ENCODE results near the gene FBXO46.
A peak's percentile ranks its signal among the peaks of the same experiment; 100 is the strongest.
"Not testable (repeated sequence)": the region's sequence is repeated elsewhere in the genome, so short reads cannot be mapped to it uniquely, and the experiment has no call there.

FBXO46 gene

DNA sequence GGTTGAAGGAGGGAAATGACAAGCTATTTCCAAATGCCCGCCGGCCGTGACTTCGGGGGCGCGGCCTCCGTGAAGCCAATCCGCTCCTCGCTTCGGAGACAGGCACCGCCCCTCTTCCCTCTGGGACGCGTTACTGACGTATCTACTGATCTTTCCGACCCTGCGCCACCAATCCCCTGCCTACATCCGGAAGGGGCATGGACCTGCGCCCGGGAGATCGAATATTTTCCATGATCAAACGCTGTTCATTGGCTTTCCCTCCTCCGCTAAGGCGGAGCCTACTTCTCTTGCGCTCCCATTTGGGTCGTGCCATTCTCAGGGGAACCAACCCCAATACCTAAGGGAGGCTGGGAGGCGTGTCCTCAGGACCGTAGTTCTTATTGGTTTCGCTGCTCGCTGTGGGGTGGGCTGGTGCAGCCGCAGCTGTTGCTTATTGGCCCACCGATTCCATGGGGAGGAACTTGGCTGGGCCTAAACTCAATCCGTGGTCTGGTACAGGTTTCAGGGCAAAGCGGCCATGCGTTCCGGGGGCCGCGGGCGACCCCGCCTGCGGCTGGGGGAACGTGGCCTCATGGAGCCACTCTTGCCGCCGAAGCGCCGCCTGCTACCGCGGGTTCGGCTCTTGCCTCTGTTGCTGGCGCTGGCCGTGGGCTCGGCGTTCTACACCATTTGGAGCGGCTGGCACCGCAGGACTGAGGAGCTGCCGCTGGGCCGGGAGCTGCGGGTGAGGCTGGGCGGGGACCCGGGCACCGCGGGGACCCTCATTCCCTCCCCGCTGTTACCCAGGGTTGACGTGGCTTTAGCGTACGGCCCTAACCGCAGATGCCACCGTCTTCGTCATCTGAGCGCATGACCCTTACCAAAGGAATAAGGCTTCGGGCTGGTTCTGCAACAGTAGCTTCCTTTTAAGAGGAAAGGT, 38.2 kb downstream of the FBXO46 start, which contains the start of gene QPCTL:
Gene QPCTL (plus strand): TSS at position 480 of the 919 bp plus-strand sequence. CDS start 38 bp downstream, at position 518.
- peak; percentile 100 for DNase-seq (ENCODE audit: low read depth)
- H3K4me3 ChIP-seq (ENCODE audit: low read length) = peak within 1 kb of the TSS; percentile 84
- TF ChIP-seq, protein P1, sequence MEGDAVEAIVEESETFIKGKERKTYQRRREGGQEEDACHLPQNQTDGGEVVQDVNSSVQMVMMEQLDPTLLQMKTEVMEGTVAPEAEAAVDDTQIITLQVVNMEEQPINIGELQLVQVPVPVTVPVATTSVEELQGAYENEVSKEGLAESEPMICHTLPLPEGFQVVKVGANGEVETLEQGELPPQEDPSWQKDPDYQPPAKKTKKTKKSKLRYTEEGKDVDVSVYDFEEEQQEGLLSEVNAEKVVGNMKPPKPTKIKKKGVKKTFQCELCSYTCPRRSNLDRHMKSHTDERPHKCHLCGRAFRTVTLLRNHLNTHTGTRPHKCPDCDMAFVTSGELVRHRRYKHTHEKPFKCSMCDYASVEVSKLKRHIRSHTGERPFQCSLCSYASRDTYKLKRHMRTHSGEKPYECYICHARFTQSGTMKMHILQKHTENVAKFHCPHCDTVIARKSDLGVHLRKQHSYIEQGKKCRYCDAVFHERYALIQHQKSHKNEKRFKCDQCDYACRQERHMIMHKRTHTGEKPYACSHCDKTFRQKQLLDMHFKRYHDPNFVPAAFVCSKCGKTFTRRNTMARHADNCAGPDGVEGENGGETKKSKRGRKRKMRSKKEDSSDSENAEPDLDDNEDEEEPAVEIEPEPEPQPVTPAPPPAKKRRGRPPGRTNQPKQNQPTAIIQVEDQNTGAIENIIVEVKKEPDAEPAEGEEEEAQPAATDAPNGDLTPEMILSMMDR (IDR thresholded peaks at IDR 0.05; ENCODE audit: insufficient read depth, low read depth, low read length, missing control alignments) = no peak

DNA sequence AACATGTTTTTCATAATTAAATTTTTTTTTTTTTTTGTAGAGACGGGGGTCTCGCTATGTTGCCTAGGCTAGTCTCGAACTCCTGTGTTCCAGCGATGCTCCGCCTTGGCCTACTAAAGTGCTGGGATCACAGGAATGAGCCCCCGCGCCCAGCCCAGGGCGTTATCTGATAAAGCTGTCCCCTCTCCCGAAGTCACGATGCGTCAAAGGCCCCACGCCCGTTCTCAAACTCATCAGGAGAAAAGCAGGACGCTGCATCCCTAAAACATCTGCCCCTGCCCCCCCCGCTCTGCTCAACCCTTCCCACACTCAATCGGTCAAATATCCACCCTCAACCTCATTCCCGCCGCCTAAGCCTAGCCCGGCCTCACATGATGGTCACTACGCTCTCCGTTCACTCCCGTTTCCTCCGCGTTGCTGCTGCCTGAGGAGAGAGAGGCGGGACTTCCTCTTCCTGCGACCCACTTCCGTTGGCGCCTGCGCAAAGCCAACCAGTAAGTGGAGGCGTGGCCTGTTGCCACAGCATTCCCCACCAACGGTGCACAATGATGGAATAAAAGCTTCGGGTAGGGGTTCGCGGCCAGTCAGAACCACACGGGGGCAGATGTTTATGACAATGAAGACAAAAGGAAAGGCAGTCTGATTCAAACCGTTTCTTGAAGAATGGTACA, 39.0 kb downstream of the FBXO46 start, which contains the start of gene SNRPD2:
Gene SNRPD2 (minus strand): TSS at position 438 of the 671 bp plus-strand sequence. CDS start 65 bp downstream, at position 373.
- TF ChIP-seq, protein P1 (IDR thresholded peaks at IDR 0.05; ENCODE audit: insufficient read depth, low read depth, low read length, missing control alignments) = no peak
- peak within 1 kb of the TSS; percentile 84 for H3K4me3 ChIP-seq (ENCODE audit: low read length)
- DNase-seq (ENCODE audit: low read depth) = peak; percentile 94

GRCh38 chr19:45687599-45687998, 43.1 kb downstream of the FBXO46 start:
- no peak for DNase-seq (ENCODE audit: low read depth)
- TF ChIP-seq, protein P1 (IDR thresholded peaks at IDR 0.05; ENCODE audit: insufficient read depth, low read depth, low read length, missing control alignments) = no peak

GRCh38 chr19:45685045-45685444, 45.7 kb downstream of the FBXO46 start:
- DNase-seq (ENCODE audit: low read depth); H3K4me3 ChIP-seq (ENCODE audit: low read length): not testable (repeated sequence)

More at GRCh38 chr19:45687599-45687998, 43.1 kb downstream of the FBXO46 start:
- no peak overlapping the region for H3K4me3 ChIP-seq (ENCODE audit: low read length)

- no peak overlapping the region for H3K4me3 ChIP-seq (ENCODE audit: low read length)
- DNase-seq (ENCODE audit: low read depth) = no peak
- TF ChIP-seq, protein P1 (IDR thresholded peaks at IDR 0.05; ENCODE audit: insufficient read depth, low read depth, low read length, missing control alignments) = no peak
Measured at GRCh38 chr19:45682908-45683307, 47.8 kb downstream of the FBXO46 start.

GRCh38 chr19:45682117-45682516, 48.6 kb downstream of the FBXO46 start:
- H3K4me3 ChIP-seq (ENCODE audit: low read length) = no peak overlapping the region
- DNase-seq (ENCODE audit: low read depth) = no peak
- TF ChIP-seq, protein P1 (IDR thresholded peaks at IDR 0.05; ENCODE audit: insufficient read depth, low read depth, low read length, missing control alignments) = no peak

GRCh38 chr19:45681391-45682015, 49.2 kb downstream of the FBXO46 start:
- H3K4me3 ChIP-seq (ENCODE audit: low read length) = peak overlapping the region; percentile 27
- DNase-seq (ENCODE audit: low read depth) = peak; percentile 88
- TF ChIP-seq, protein P1 (IDR thresholded peaks at IDR 0.05; ENCODE audit: insufficient read depth, low read depth, low read length, missing control alignments) = peak; percentile 63

Measured in epithelial cell of esophagus (primary cell).